ENCODE results near the gene LENEP.

LENEP gene

GRCh38 chr1:155033524-155033923 lies 40.1 kb downstream of the LENEP start, which contains the start of the genes DCST1 and DCST2:
DCST1 (plus strand) TSS chr1:155033824; CDS start chr1:155034037, 213 bp downstream.
DCST2 (minus strand) TSS chr1:155033781; CDS start chr1:155033701, 80 bp downstream.
- no peaks in the 10 kb centered on the region for H3K9me3 ChIP-seq (ENCODE audit: control insufficient read depth, low read depth, low read length)
- no peaks in the 10 kb centered on the region for H3K4me1 ChIP-seq (ENCODE audit: control insufficient read depth, low read depth, low read length)
- H3K9ac ChIP-seq (ENCODE audit: low read length), result no peak within 1 kb of the TSS
- H3K27me3 ChIP-seq (ENCODE audit: control insufficient read depth, insufficient read depth, low read length), result no peaks in the 10 kb centered on the region
- no peak within 1 kb of the TSS for H3K4me3 ChIP-seq (ENCODE audit: low read length)
- no peaks in the 10 kb centered on the region for H3K36me3 ChIP-seq (ENCODE audit: control insufficient read depth, low read depth, low read length)
- H3K27ac ChIP-seq (ENCODE audit: low read length), result no peak within 1 kb of the TSS

DNA sequence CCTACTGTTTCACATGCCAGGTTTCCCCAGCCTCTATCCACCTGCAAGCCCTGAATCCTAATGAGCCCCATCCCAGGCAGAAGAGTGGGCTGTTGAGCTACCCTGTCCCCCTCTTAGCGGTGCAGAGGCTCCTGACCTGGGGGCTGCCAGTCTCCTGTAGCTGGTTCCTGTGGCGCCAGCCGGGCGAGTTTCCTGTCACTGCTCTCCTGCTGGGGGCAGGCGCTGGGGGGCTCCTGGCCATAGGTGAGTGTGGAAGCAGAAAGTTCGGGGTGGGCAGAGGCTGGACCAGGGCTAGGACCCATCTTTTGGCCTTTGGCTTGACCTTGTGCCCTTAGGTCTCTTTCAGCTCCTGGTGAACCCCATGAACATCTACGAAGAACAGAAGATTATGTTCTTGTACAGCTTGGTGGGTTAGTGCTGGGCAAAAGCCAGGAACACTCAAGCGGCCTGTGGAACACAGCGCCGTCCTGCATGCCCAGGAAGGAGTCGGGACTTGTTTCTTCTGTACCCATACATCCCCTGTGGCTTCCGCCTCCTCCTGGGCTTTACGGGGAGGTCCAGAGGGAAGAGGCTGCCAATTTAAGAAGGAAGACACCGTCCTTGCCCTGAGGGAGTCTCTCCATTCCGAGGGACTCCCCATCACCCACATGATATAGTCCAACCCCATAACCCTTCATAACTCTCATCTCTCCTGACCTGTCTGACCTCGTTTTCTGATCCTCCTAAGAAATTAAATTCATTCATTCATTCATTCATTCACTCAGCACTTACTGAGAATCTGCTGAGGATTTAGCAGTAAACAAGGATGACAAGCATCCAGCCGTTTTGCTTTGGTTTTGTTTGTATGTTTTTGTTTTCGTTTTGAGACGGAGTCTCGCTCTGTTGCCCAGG lies 41.2 kb downstream of the LENEP start:
- no peaks in the 10 kb centered on the region for H3K27me3 ChIP-seq (ENCODE audit: control insufficient read depth, insufficient read depth, low read length)
- H3K4me3 ChIP-seq (ENCODE audit: low read length), result no peak overlapping the region
- no peak overlapping the region for H3K27ac ChIP-seq (ENCODE audit: low read length)
- H3K9me3 ChIP-seq (ENCODE audit: control insufficient read depth, low read depth, low read length), result no peaks in the 10 kb centered on the region
- H3K36me3 ChIP-seq (ENCODE audit: control insufficient read depth, low read depth, low read length), result no peaks in the 10 kb centered on the region
- no peaks in the 10 kb centered on the region for H3K4me1 ChIP-seq (ENCODE audit: control insufficient read depth, low read depth, low read length)
- no peak overlapping the region for H3K9ac ChIP-seq (ENCODE audit: low read length)

GRCh38 chr1:155035936-155036335 lies 42.5 kb downstream of the LENEP start:
- Histone ChIP-seq H3K4me1 (ENCODE audit: control insufficient read depth, low read depth, low read length) (no peaks in the 10 kb centered on the region), H3K9ac (ENCODE audit: low read length) (no peak overlapping the region), H3K27me3 (ENCODE audit: control insufficient read depth, insufficient read depth, low read length) (no peaks in the 10 kb centered on the region), H3K27ac (ENCODE audit: low read length) (no peak overlapping the region), H3K36me3 (ENCODE audit: control insufficient read depth, low read depth, low read length) (no peaks in the 10 kb centered on the region), H3K9me3 (ENCODE audit: control insufficient read depth, low read depth, low read length) (no peaks in the 10 kb centered on the region), H3K4me3 (ENCODE audit: low read length) (no peak overlapping the region)

DNA sequence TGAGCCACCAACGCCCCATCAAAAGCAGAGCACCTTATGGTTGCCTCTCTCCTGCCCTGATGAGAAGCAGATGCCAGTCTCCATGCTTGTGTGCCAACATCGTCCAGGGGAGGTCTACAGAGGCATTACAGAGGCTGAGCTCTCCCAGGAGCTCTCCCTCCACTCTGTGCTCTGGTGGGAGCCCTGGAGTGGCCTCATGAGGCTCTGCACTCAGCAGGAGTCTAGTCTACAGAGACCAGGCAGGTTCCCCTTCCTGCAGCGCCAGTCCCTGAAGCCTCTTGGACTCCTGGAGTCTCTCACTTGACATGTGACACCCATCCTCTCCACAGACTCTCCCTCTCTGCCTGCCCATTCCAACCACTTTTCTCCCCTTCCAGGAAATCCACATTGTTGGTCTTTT lies 43.7 kb downstream of the LENEP start:
- Histone ChIP-seq H3K27ac (ENCODE audit: low read length) (no peak overlapping the region), H3K36me3 (ENCODE audit: control insufficient read depth, low read depth, low read length) (no peaks in the 10 kb centered on the region), H3K9me3 (ENCODE audit: control insufficient read depth, low read depth, low read length) (no peaks in the 10 kb centered on the region), H3K27me3 (ENCODE audit: control insufficient read depth, insufficient read depth, low read length) (no peaks in the 10 kb centered on the region), H3K9ac (ENCODE audit: low read length) (no peak overlapping the region), H3K4me1 (ENCODE audit: control insufficient read depth, low read depth, low read length) (no peaks in the 10 kb centered on the region), H3K4me3 (ENCODE audit: low read length) (no peak overlapping the region)

GRCh38 chr1:155037851-155038441 lies 44.6 kb downstream of the LENEP start:
- no peaks in the 10 kb centered on the region for H3K9me3 ChIP-seq (ENCODE audit: control insufficient read depth, low read depth, low read length)
- H3K4me3 ChIP-seq (ENCODE audit: low read length), result no peak overlapping the region
- H3K27ac ChIP-seq (ENCODE audit: low read length), result no peak overlapping the region
- no peaks in the 10 kb centered on the region for H3K27me3 ChIP-seq (ENCODE audit: control insufficient read depth, insufficient read depth, low read length)
- H3K4me1 ChIP-seq (ENCODE audit: control insufficient read depth, low read depth, low read length), result no peaks in the 10 kb centered on the region
- no peak overlapping the region for H3K9ac ChIP-seq (ENCODE audit: low read length)
- H3K36me3 ChIP-seq (ENCODE audit: control insufficient read depth, low read depth, low read length), result no peaks in the 10 kb centered on the region

DNA sequence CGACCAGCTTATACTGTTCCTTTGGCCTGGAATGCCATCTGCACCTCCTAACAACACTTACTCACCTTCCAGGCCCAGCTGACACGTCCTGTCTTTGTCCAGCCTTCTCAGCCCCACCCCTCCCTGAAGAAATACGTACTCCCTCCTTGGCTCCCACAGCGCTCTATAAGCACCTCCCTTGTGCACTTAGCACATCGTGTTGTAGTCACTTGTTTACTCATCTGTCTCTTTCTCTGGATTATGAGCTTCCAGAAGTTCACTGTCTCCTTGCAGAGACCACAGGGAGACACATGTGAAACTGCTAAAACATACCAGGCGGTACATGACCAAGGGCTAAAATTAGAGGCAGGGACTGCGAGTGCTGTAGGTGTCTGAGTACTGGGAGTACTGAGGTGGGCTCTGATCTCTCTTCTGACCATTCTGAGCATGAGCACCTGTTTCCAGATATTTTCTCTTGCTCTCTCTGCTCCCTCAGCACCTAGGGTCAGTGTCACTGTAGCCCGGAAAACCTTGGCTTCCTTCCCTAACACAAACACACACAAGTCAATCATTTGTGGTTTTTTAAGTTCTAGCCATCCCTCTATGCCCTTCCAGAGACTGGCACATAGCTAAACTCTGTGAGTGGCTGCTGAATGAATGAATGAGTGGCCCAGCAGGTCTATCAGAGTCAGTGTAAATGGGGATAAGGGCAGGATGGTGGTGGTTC lies 45.4 kb downstream of the LENEP start:
- H3K27ac ChIP-seq (ENCODE audit: low read length), result no peak overlapping the region
- no peak overlapping the region for H3K4me3 ChIP-seq (ENCODE audit: low read length)
- H3K36me3 ChIP-seq (ENCODE audit: control insufficient read depth, low read depth, low read length), result no peaks in the 10 kb centered on the region
- no peaks in the 10 kb centered on the region for H3K9me3 ChIP-seq (ENCODE audit: control insufficient read depth, low read depth, low read length)
- no peaks in the 10 kb centered on the region for H3K4me1 ChIP-seq (ENCODE audit: control insufficient read depth, low read depth, low read length)
- no peaks in the 10 kb centered on the region for H3K27me3 ChIP-seq (ENCODE audit: control insufficient read depth, insufficient read depth, low read length)
- no peak overlapping the region for H3K9ac ChIP-seq (ENCODE audit: low read length)

GRCh38 chr1:155039308-155039669 lies 45.9 kb downstream of the LENEP start:
- no peaks in the 10 kb centered on the region for H3K9me3 ChIP-seq (ENCODE audit: control insufficient read depth, low read depth, low read length)
- H3K4me1 ChIP-seq (ENCODE audit: control insufficient read depth, low read depth, low read length), result no peaks in the 10 kb centered on the region
- H3K4me3 ChIP-seq (ENCODE audit: low read length), result no peak overlapping the region
- H3K27me3 ChIP-seq (ENCODE audit: control insufficient read depth, insufficient read depth, low read length), result no peaks in the 10 kb centered on the region
- no peak overlapping the region for H3K27ac ChIP-seq (ENCODE audit: low read length)
- no peak overlapping the region for H3K9ac ChIP-seq (ENCODE audit: low read length)
- no peaks in the 10 kb centered on the region for H3K36me3 ChIP-seq (ENCODE audit: control insufficient read depth, low read depth, low read length)

- no peak overlapping the region for H3K4me3 ChIP-seq (ENCODE audit: low read length)
- H3K27ac ChIP-seq (ENCODE audit: low read length), result no peak overlapping the region
- no peak overlapping the region for H3K9ac ChIP-seq (ENCODE audit: low read length)
- H3K36me3 ChIP-seq (ENCODE audit: control insufficient read depth, low read depth, low read length), result no peaks in the 10 kb centered on the region
- no peaks in the 10 kb centered on the region for H3K9me3 ChIP-seq (ENCODE audit: control insufficient read depth, low read depth, low read length)
- no peaks in the 10 kb centered on the region for H3K27me3 ChIP-seq (ENCODE audit: control insufficient read depth, insufficient read depth, low read length)
- H3K4me1 ChIP-seq (ENCODE audit: control insufficient read depth, low read depth, low read length), result peaks cover 7% of the 10 kb centered on the region
These were observed 47.1 kb downstream of the LENEP start for GRCh38 chr1:155040358-155041093.

GRCh38 chr1:155042789-155043188 lies 49.4 kb downstream of the LENEP start:
- no peak overlapping the region for H3K27ac ChIP-seq (ENCODE audit: low read length)
- no peak overlapping the region for H3K4me3 ChIP-seq (ENCODE audit: low read length)
- no peaks in the 10 kb centered on the region for H3K36me3 ChIP-seq (ENCODE audit: control insufficient read depth, low read depth, low read length)
- no peaks in the 10 kb centered on the region for H3K27me3 ChIP-seq (ENCODE audit: control insufficient read depth, insufficient read depth, low read length)
- no peaks in the 10 kb centered on the region for H3K9me3 ChIP-seq (ENCODE audit: control insufficient read depth, low read depth, low read length)
- H3K4me1 ChIP-seq (ENCODE audit: control insufficient read depth, low read depth, low read length), result peaks cover 7% of the 10 kb centered on the region
- H3K9ac ChIP-seq (ENCODE audit: low read length), result no peak overlapping the region

GRCh38 chr1:155043301-155043702 lies 49.9 kb downstream of the LENEP start:
- no peaks in the 10 kb centered on the region for H3K9me3 ChIP-seq (ENCODE audit: control insufficient read depth, low read depth, low read length)
- no peak overlapping the region for H3K27ac ChIP-seq (ENCODE audit: low read length)
- no peaks in the 10 kb centered on the region for H3K27me3 ChIP-seq (ENCODE audit: control insufficient read depth, insufficient read depth, low read length)
- H3K36me3 ChIP-seq (ENCODE audit: control insufficient read depth, low read depth, low read length), result no peaks in the 10 kb centered on the region
- H3K4me3 ChIP-seq (ENCODE audit: low read length), result no peak overlapping the region
- H3K9ac ChIP-seq (ENCODE audit: low read length), result no peak overlapping the region
- H3K4me1 ChIP-seq (ENCODE audit: control insufficient read depth, low read depth, low read length), result peaks cover 7% of the 10 kb centered on the region

GRCh38 chr1:155043793-155044192 lies 50.4 kb downstream of the LENEP start:
- H3K36me3 ChIP-seq (ENCODE audit: control insufficient read depth, low read depth, low read length), result no peaks in the 10 kb centered on the region

More at GRCh38 chr1:155043793-155044192, 50.4 kb downstream of the LENEP start:
- H3K9ac ChIP-seq (ENCODE audit: low read length), result no peak overlapping the region
- H3K4me1 ChIP-seq (ENCODE audit: control insufficient read depth, low read depth, low read length), result peaks cover 7% of the 10 kb centered on the region
- no peaks in the 10 kb centered on the region for H3K9me3 ChIP-seq (ENCODE audit: control insufficient read depth, low read depth, low read length)
- H3K4me3 ChIP-seq (ENCODE audit: low read length), result no peak overlapping the region
- no peak overlapping the region for H3K27ac ChIP-seq (ENCODE audit: low read length)
- no peaks in the 10 kb centered on the region for H3K27me3 ChIP-seq (ENCODE audit: control insufficient read depth, insufficient read depth, low read length)
